Activated CD8-positive, alpha-beta memory T cell treated with anti-CD3 and anti-CD28 coated beads, Interleukin-2, amount 50 U/mL, for 4 hours (primary cell): ENCODE measurements around the gene BNC2.
"Not testable (repeated sequence)": the region's sequence is repeated elsewhere in the genome, so short reads cannot be mapped to it uniquely, and the experiment has no call there.

Source experiments
- DNase-seq: peaks from one replicate; pipeline ENCODE4 v3.0.0-alpha.2; 2020

Gene BNC2

DNA sequence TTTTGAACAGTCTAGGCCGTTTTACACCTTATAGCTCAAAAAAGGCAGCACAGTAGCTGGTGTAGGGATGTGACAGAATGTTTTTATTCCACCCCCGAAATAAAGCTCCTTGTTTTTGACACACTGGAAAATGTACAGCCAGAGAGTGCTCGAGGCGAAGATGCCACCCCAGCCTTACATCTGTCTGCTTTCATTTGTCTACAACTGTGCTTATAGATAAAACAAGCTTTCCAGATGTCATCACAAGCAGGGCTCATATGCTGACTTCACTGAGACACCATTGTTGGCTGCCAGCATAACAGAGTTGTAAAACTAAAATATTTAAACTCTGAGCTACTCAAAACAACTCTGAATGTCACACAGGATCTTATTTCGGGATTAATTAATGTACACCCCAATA is 386.3 kb downstream of the BNC2 start:
- no peak for DNase-seq

DNA sequence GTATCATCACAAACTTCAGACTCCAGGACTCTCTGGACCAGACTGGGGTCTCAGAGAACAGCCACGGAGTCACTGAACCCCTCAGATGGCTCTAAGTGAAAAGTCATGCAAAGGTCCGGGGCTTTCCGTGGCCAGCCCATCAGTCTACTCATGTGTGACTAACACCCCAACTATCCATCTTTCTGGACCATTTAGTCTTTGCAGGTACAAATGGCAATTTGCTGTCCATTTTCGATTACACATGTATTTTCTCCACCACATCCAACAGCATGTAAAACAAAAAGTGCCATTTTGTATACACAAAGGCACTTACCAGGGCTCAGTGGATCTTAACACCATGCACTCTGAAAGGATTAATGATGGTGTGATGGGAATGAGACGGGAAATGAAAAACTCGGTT is 387.7 kb downstream of the BNC2 start:
- no peak for DNase-seq

DNA sequence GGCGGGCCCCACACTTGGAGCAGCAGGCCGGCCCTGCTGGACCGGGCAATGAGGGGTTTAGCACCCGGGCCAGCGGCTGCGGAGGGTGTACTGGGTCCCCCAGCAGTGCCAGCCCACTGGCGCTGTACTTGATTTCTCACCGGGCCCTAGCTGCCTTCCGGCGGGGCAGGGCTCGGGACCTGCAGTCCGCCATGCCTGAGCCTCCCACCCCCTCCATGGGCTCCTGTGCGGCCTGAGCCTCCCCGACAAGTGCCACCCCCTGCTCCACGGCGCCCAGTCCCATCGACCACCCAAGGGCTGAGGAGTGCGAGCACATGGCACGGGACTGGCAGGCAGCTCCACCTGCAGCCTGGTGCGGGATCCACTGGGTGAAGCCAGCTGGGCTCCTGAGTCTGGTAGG is 389.9 kb downstream of the BNC2 start:
- DNase-seq, result not testable (repeated sequence)

DNA sequence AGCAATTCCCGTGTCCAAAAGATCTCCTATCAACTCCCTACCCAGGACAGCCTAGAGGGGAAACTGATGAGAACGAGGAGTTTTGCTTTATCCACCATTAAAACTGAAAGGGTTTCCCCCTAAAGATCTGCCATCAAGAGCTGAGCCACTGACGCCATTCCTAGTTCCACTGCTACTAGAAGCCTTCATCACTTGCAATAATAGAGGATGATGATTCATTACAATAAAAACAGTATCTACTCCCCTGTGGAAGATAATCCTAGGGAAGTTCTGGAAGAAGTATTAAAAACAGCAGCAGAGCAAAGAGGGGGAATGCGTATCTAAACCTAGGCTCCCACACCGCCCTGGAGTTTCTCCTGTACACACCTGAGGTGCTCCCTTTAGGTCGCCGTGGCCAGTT is 394.5 kb downstream of the BNC2 start:
- DNase-seq, result no peak

DNA sequence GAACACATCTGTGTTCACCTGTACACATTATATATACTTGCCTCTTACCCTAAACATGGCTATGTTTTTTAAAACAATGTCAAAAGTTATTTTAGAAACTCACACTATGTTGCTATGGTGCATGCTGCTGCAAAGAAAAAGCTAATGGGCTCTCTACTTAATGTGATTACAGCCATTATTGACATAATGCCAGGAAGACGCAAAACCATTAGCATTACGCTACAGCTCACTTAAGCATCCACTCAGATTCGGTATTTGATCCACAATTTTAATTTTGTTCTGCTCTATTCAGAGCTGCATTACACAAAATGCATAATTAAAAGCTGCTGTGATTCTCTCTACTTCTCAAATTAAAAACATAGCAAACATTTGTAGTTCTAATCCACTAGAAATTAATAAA is 395.2 kb downstream of the BNC2 start:
- DNase-seq, result no peak

DNA sequence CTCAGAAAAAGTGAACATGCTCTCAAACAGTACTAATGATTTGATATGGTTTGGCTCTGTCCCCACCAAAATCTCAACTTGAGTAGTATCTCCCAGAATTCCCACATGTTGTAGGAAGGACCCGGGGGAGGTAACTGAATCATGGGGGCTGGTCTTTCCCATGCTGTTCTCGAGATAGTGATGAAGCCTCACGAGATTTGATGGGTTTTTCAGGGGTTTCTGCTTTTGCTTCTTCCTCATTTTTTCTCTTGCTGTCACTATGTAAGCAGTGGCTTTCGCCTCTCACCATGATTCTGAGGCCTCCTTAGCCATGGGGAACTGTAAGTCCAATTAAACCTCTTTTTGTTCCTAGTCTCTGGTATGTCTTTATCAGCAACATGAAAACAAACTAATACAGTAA is 401.3 kb downstream of the BNC2 start:
- no peak for DNase-seq

DNA sequence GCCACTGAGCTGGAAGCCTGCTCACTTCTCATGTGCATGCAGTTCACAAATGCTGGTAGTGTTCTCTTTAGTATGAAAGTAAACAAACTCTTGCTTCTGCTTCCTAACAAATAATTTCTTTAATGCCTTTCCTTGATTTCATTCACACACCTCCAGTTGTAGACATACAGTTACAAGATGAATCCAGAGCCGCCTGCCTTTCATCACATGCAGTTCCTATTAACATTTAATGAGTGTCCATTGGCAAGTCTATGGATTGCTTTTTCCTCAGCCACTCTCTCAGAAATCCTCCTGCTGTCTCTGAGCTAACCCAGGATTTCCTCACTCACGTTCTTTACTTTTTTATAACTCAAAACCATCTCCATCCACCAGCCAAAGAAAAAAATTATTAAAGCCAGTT is 408.6 kb downstream of the BNC2 start:
- DNase-seq, result no peak

DNA sequence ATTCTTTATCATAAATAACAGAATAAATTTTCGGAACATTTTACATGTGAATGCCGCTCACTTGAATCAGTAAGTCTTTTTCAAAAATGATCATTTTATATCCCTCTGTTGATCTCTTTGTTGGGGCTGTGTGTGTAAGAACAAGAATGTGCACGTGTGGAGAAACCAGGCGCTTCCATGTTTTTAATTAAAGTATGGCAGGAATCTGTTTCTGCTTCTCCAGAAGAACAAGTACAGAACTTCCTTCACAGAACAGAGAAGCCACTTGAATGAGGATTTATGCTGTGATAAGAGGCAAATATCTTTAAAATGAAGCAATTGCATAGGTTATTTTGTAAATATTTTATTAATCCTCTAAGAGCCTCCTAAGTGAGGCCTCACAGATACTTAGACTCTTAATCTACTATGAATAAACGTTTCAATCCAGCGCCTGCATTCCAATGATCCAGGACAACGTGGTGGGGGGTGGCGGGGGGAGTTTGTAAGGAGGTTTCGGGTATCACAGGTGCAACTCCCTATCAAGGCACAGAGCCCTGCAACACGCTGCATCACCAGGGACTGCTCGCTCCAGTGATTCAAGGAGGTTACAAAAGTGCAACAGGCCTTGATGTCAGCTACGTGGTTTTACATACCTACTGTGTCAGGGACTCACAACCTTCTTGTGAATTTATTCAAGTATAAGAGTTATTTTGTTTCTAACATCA is 409.2 kb downstream of the BNC2 start:
- DNase-seq, result no peak

DNA sequence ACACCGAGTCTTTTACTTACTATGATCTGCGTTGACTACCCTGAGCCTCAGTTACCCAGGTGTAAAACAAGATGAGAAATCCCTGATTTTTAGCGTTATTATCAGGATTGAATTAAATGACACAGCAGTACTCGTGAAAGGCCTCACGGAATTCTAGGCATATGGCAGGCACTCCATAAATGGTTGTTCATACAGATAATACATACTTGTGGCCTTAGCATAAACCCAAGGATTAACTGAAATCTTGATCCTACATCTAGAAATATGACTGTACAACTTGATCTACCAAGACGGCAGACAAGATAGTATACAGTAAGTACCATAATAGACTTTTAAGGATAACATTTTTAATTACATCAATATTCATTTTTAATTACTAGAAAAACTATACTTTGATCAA is 409.8 kb downstream of the BNC2 start:
- no peak for DNase-seq

DNA sequence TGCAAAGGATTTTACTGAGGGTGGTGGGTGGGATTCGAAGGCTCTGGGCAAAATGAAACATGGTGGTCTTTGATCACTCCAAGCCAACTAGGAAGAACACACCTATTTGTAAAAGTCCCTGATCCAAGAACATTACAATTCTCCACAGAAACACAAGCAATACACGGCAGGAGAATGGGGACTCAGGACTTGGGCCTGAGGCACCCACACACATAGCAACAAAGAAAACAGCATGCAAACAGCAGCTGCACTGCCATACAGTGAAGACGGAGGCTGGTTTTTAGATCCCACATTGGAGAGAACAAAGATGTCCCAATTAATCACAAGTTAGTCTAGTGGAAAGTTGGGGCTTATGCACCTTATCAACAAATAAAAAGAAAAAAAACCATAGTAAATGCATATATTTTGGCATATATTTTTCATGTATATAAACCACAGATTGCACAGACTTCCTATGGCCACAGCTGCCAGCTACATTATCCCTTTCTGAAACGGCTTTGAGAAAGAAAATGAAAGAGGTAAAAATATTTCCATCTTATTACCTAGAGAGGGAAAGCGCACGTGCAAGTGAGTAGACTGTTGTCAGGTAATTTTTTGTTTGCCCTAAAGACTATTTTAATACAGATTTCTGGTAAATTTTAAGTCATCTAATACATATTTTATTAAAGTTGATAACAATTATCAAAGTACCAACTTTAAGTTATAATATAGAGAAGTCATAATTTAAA is 410.9 kb downstream of the BNC2 start:
- no peak for DNase-seq

DNA sequence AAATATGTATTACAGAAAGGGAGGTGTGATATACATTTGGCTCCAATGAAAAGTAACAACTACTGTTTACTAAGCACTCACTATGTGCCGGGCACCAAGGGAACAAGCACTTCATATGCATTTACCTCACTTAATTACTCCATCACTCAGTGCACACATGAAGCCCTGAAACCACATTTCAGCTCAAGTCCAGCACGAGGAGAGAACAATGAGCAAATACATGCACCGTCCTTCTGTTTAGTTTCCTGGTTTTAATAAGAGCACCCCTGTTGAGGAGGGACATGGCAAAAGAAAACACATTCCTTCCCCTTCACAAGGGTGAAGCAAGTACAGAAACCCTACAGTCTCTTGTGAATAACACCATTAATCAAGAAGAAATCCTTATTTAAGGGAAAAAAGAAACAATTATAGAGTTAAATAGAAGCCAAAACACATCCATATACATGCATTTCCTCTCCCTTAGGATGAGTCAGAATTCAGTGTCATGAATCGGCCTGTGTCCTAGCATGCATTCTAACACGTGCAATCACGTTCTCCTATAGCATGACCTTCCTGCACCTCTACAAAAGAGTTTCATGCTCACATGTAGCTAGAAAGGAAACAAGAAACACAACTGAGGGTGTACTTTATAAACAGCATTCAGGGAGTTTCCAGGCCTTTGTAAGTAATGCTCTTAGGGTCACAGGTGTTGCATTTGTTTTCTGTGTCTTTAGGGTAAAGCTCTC is 411.6 kb downstream of the BNC2 start:
- no peak for DNase-seq

DNA sequence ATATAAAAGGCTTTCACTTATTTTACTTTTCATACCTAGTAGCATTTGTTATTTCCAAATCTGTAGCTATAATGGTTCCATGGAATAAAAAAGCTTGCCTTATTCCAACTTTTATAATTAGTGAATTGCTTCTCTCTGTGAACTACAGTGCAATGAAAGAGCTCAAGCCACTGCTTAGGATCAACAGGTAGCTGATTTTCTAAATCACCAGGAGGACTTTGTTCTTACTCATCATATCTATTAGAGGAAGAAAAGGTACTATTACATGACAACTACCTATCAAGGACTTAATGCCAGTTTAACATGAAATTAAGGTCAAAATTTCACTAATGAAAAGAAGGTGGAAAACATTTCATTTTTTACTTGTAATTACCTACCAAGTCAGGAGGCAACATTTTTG is 414.6 kb downstream of the BNC2 start:
- no peak for DNase-seq

DNA sequence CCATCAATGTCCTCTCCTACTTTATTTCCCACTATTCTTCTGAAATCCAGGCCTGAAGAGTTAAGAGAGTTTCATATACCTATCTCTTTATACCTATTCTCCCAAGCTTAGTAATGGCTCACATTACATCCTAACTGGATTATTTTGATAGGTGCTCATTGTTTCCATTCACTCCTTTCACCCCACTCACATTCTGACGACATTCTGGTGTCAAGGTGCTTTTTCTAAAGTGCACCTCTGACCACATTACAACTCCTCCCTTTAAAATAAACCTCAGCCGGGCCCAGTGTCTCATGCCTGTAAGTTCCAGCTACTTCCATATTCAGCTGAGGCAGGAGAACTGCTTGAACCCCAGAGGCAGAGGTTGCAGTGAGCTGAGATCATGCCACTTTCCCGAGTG is 417.1 kb downstream of the BNC2 start:
- no peak for DNase-seq

DNA sequence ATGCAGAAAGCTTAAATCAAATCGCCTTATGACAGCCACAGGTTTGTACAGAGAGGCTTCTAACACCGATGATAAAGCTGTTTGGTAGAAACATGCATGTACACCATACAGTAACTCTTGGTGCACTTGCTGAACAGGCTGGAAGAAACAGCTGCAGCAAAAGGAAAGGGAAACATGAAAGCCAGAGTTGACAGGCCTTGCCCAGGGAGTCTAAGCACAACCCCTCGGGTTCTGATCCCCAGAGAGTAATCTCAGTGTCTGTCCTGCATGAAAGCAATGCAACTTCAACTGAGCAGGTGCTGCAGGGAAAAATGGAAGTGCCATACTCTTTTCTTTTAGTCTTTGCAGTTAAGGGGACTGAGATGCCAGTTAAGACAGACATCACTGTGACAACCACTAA is 419.9 kb downstream of the BNC2 start:
- no peak for DNase-seq

DNA sequence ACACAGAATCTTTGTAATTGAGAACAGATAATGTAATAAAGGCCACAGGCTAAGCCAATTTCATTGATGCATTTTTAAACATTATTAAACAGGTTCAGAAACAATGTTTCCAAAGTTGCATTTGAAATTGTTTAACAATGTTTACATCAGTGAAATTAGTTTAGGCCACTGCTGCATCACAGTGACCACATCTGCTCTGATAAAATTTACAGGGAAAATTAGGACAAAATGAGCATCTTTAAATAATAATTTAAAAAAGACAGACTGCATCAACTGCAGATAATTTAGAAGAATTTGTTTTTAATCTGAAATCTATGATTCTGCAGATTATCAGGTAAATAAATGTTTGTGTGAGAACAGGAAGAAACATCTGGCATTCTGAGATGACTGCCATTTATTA is 420.4 kb downstream of the BNC2 start:
- no peak for DNase-seq

DNA sequence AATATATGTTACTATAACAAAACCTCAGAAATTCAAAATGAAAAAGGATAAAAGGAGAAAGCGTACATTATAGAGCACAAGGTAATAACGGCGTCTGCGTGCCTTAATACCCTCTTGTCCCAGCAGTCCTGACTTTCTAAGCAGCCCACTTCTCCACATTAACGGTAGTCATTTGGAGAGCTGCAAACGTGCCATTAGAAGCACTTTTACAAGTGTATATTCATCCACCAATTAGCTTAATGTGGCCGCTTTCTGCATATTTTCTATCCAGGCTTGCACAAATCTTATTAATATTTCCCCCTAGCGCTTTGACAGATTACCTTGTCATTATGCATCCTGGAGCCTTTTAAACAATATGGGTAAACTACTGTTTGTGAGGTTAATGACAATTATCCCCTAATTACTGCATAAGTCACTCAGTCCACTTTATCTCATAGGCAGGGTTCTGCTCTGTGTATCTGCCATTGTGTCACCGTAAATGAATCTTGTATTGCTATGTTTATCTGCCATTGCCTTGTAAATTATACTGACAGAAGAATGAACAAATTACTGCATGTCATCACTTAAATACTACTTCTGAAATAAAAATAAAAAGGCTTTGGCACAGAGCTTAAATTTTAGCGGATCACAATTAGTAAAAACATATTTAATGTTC is 421.3 kb downstream of the BNC2 start:
- DNase-seq, result no peak

DNA sequence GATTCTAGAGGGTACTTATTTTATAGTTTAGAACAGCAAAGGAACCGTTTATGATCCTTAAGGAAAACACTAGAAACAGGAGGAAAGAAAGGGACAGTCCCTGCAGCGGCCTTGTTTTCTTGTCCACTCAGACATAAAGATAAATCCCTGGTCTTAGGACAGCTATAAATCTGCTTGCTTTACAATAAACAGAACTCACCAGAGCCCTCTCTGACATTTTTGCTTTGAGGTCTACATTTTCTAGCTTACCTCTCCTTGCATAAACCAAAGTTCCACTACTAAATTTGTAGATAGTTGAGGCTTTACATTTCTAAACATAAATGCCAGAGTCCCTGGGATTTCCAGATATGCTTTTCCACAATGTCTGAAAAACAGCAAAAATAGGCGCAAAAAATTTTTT is 422.5 kb downstream of the BNC2 start:
- DNase-seq, result no peak

DNA sequence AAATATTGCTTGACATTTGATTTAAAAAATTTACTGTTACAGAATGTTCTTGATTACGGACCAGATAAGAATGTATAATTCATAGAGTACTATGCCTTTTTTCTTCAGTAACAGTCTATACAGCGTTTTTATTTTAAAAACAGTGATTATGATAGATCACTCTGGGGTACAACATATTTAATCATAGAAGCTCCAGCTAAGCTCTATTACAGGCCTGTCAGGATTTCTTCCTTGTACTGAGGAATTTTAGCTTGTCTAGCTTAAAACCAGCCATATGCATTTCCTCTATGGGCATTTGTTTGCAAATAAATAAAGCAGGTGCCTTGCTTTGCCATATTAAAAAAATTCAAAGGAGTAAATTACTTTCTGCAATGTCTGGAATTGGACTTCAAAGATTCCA is 423.8 kb downstream of the BNC2 start:
- no peak for DNase-seq

DNA sequence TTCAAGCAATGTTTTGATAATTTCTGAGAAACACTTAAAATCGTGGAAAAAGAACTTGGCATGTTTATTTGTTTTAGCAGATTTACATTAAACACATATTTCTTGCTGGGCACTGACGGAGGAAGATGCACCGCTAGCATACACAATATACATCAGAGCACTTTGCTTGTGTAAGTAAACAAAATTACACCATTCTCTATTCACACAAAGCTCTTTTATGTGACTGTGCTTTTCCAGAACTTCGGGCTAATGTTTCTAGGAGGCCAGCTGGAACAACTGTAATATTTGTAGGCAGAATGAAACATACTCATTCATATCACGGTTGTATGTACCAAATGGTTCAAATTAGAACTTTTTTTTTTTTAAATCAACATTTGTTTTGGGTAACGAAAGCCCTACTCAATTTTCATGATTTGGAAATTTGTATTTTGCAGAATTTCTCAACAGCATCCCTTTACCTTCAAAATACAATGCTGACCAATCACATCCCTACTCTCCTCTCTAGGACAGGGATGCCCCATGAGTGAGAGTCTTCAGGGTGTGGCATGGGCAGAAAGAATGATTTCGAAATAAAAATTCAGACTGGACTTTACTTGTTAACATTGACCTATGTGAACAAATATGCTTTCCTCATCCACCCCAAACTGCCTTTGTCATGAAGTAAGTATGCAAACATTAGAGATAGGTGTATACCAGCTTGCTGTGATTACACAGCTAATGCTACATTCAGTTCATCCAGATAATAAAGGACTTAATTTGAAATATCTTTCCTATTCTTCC is 425.1 kb downstream of the BNC2 start:
- DNase-seq, result no peak

DNA sequence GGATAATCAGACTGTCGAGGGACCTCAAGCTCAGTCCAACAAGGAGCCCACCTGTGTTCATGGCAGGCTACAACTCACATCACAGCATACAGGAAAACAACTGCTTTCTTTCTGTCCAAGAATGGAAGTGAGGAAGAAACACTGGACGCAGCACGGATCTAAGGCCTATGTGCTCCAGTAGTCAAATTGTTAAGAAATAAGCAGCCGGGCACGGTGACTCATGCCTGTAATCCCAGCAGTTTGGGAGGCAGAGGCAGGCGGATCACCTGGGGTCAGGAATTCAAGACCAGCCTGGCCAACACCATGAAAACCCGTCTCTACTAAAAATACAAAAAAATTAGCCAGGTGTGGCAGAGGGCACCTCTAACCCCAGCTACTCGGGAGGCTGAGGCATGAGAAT is 427.8 kb downstream of the BNC2 start:
- DNase-seq, result no peak

DNA sequence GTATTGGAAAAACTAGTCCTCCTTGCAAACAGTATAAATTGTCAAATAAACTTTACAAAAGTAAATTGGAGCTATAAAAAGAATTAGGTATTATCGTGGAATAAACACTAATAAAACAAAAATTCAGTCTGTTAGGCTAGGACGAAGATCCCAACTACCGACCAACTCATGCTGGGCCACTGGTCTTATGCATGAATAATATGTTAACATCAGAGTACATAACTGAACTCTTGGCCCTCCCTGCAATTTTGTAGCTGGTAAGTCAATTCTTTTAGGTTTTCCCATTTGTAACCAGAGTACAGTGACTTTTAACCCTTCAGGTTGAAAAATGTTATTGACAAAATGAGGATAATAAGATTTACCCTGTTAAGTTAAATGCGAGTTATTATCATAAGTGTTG is 428.7 kb downstream of the BNC2 start:
- no peak for DNase-seq

DNA sequence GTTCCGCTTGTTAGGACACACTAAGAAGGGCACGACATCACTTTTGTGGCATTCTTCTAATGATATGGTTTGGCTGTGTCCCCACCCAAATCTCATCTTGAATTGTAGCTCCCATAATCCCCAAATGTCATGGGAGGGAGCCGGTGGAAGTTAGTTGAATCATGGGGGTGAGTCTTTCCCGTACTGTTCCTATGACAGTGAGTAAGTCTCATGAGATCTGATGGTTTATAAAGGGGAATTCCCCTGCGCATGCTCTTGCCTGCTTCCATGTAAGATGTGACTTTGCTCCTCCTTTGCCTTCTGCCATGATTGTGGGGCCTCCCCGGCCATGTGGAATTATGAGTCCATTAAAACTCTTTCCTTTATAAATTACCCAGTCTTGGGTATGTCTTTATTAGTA is 431.6 kb downstream of the BNC2 start:
- not testable (repeated sequence) for DNase-seq

DNA sequence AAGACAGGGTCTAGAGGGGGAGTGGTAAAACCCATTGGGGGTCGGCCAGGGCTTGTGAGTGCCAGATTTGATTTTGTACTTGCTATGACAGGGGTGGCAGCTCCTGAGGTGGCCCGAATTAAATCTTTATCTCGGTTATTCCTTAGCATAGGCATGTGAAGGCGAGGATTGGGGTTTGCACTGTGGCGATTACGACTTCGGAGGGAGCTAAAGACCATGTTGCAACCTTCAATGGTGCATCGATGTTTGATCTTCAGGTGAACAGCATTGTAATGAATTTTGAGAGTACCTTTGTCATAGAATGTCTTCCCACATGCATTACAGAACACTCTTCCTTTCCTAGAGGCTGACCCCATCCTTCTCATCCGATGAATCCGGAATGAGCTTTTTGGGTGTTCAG is 433.9 kb downstream of the BNC2 start:
- DNase-seq, result no peak
